ENCODE results near the gene INSL3. TPM values are rescaled to one million over a fixed set of nuclear protein-coding genes. Genes with fewer than 3 reads are reported as not detected.
"Not testable (repeated sequence)": the region's sequence is repeated elsewhere in the genome, so short reads cannot be mapped to it uniquely, and the experiment has no call there.

INSL3 gene
- total RNA-seq, 2 donors from 2014 or later = not detected

DNA sequence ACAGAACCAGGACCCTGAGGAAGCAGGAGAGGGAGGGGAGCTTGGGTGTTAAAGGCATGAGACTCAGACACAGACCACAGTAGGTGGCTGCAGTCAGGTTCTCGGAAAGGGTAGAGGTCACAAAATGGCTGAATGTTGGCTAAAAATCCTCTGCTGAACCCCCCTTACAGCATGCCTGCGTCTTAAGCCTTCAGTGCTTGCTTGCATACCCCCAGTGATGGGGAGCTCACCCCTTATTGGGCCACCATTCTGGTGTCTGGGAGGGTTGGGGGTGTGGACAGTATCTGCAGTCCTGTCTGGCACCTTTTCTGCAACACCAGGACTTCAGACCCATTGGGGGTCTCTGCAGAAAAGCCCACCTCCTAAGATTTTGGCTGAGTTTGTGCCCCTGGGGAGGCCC lies 40.5 kb downstream of the INSL3 start:
- H3K4me3 ChIP-seq = no peak overlapping the region
- no peak overlapping the region for H3K9ac ChIP-seq (ENCODE audit: low read depth in 2 of 2, low read length in 2 of 2)
- no peak overlapping the region for H3K27ac ChIP-seq
- H3K36me3 ChIP-seq = no peaks in the 10 kb centered on the region
- no peak for DNase-seq
- no peaks in the 10 kb centered on the region for H3K27me3 ChIP-seq
- no peaks in the 10 kb centered on the region for H3K4me1 ChIP-seq
- intact Hi-C loops (cut with DNase I) = no loop called here
- TF ChIP-seq, protein P1, sequence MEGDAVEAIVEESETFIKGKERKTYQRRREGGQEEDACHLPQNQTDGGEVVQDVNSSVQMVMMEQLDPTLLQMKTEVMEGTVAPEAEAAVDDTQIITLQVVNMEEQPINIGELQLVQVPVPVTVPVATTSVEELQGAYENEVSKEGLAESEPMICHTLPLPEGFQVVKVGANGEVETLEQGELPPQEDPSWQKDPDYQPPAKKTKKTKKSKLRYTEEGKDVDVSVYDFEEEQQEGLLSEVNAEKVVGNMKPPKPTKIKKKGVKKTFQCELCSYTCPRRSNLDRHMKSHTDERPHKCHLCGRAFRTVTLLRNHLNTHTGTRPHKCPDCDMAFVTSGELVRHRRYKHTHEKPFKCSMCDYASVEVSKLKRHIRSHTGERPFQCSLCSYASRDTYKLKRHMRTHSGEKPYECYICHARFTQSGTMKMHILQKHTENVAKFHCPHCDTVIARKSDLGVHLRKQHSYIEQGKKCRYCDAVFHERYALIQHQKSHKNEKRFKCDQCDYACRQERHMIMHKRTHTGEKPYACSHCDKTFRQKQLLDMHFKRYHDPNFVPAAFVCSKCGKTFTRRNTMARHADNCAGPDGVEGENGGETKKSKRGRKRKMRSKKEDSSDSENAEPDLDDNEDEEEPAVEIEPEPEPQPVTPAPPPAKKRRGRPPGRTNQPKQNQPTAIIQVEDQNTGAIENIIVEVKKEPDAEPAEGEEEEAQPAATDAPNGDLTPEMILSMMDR (IDR thresholded peaks at IDR 0.05) = no peak
- no peaks in the 10 kb centered on the region for H3K9me3 ChIP-seq

DNA sequence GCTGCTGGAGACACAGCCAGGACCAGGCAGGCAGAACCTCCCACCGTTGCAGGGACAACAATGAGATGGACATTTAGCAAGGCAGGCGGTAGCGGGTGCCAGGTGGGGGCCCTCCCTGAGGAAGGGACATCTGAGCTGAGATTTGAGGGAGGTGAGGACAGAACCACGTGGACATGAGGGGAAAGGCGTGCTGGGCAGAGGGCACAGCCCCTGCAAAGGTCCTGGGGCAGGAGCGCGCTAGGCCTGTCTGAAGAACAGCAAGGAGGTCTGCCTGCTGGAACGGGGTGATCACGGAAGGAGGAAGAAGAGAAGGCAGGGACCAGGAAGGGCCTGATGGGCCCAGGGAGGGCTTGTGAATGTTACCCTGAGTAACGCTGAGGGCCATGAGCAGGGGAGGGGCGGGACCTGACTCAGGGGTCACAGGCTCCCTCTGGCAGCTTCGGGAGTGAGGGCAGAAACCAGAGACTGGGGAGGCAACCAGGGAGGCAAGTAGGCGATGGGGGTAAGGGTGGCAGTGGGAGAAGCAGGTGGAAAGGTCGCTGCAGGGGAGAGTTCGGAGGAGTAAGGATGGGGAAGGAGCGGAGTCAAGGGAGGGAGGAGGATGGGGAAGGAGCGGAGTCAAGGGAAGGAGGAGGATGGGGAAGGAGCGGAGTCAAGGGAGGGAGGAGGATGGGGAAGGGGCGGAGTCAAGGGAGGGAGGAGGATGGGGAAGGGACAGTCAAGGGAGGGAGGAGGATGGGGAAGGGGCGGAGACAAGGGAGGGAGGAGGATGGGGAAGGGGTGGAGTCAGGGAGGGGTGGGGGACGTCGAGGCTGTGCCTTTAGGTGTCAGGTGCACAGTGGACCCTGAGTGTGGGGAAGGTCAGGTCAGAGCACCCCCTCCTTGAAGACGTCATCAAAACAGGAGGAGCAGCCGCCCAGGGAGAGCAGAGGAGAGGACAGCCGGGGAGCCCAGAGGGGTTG lies 42.1 kb downstream of the INSL3 start:
- DNase-seq = peak; percentile 76
- intact Hi-C loops (cut with DNase I) = no loop called here
- H3K27ac ChIP-seq = no peak overlapping the region

DNA sequence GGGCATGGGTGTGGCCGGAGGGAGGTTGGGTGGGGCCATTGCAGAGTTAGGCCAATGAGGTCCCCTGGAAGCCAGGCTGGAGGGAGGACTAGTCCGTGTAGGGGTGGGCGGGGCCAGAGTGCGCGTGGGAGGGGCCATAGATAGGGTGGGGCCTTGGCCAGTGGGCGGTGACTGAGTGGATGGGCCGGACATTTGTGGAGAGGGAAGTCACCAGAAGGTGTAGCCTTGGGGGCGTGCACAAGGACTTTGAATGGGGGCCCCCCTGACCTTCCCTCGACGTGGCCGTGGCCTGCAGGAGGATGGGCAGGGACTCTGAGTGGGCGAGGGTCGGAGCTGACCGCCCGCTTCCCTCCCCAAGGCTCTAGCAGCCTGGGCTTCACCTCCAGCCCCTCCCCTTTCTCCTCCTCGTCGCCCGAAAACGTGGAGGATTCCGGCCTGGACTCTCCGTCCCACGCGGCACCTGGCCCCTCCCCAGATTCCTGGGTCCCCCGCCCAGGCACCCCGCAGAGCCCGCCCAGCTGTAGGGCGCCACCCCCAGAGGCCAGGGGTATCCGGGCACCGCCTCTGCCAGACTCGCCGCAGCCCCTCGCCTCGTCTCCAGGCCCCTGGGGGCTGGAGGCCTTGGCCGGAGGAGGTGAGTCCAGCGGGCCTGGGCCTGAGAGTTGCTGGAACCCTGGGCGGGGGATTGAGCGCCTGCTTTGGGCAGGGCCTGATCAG lies 42.9 kb downstream of the INSL3 start:
- intact Hi-C loops (cut with DNase I) = no loop called here
- no peaks in the 10 kb centered on the region for H3K4me1 ChIP-seq
- H3K36me3 ChIP-seq = no peaks in the 10 kb centered on the region
- no peaks in the 10 kb centered on the region for H3K9me3 ChIP-seq
- H3K27ac ChIP-seq = no peak overlapping the region
- TF ChIP-seq, protein P1 (IDR thresholded peaks at IDR 0.05) = no peak
- no peaks in the 10 kb centered on the region for H3K27me3 ChIP-seq
- H3K9ac ChIP-seq (ENCODE audit: low read depth in 2 of 2, low read length in 2 of 2) = peak overlapping the region; percentile 12 to 16
- peak; percentile 96 for DNase-seq
- H3K4me3 ChIP-seq = peak overlapping the region; percentile 24

More for the DNA sequence above, 42.1 kb downstream of the INSL3 start:
- Histone ChIP-seq H3K27me3 (no peaks in the 10 kb centered on the region), H3K36me3 (no peaks in the 10 kb centered on the region), H3K4me3 (peak overlapping the region; percentile 24), H3K9me3 (no peaks in the 10 kb centered on the region), H3K9ac (ENCODE audit: low read depth in 2 of 2, low read length in 2 of 2) (peak overlapping the region in 1 of 2 donors; percentile 12), H3K4me1 (no peaks in the 10 kb centered on the region)
- TF ChIP-seq, protein P1 (IDR thresholded peaks at IDR 0.05) = no peak

GRCh38 chr19:17777840-17778239 lies 43.5 kb downstream of the INSL3 start:
- H3K4me1 ChIP-seq; H3K4me3 ChIP-seq; intact Hi-C loops (cut with DNase I); H3K27ac ChIP-seq; H3K27me3 ChIP-seq; DNase-seq; H3K9ac ChIP-seq (ENCODE audit: low read depth in 2 of 2, low read length in 2 of 2); H3K9me3 ChIP-seq; H3K36me3 ChIP-seq: not testable (repeated sequence)

GRCh38 chr19:17775991-17776803 lies 45.1 kb downstream of the INSL3 start:
- TF ChIP-seq, protein P1 (IDR thresholded peaks at IDR 0.05) = no peak
- H3K27me3 ChIP-seq = no peaks in the 10 kb centered on the region
- no peak overlapping the region for H3K4me3 ChIP-seq
- H3K9me3 ChIP-seq = no peaks in the 10 kb centered on the region
- intact Hi-C loops (cut with DNase I) = no loop called here
- H3K9ac ChIP-seq (ENCODE audit: low read depth in 2 of 2, low read length in 2 of 2) = no peak overlapping the region
- H3K4me1 ChIP-seq = no peaks in the 10 kb centered on the region
- DNase-seq = no peak
- H3K36me3 ChIP-seq = no peaks in the 10 kb centered on the region
- no peak overlapping the region for H3K27ac ChIP-seq
